Memory B cell (primary cell): ENCODE results near the gene PRRT1.

Experiments
- ATAC-seq: fragments of 150-1000 bp; cut with Tn5 transposase; 2 replicates; pipeline ENCODE4 v1.10.0; 2021; ENCODE audit warnings: low read depth, mild to moderate bottlenecking, moderate library complexity
- DNase-seq, 2 donors: peaks; one replicate each; pipeline ENCODE4 v3.0.0; 2022; ENCODE audit warnings: low spot score in 2 of 2
- H3K27ac Mint-ChIP-seq: one replicate; pipeline ENCODE4 v1.8.0; 2022; ENCODE audit warnings: mild to moderate bottlenecking, moderate library complexity, mixed read lengths
- H3K27me3 Mint-ChIP-seq: one replicate; pipeline ENCODE4 v1.8.0; 2022; ENCODE audit warnings: mixed read lengths
- H3K36me3 Mint-ChIP-seq: one replicate; pipeline ENCODE4 v1.8.0; 2022; ENCODE audit warnings: mild to moderate bottlenecking, mixed read lengths
- H3K4me1 Mint-ChIP-seq: one replicate; pipeline ENCODE4 v1.8.0; 2022; ENCODE audit warnings: mixed read lengths
- H3K4me3 Mint-ChIP-seq: one replicate; pipeline ENCODE4 v1.8.0; 2022; ENCODE audit warnings: mild to moderate bottlenecking, moderate library complexity, mixed read lengths
- H3K9me3 Mint-ChIP-seq: one replicate; pipeline ENCODE4 v1.8.0; 2022; ENCODE audit warnings: mixed read lengths

The PRRT1 gene

DNA sequence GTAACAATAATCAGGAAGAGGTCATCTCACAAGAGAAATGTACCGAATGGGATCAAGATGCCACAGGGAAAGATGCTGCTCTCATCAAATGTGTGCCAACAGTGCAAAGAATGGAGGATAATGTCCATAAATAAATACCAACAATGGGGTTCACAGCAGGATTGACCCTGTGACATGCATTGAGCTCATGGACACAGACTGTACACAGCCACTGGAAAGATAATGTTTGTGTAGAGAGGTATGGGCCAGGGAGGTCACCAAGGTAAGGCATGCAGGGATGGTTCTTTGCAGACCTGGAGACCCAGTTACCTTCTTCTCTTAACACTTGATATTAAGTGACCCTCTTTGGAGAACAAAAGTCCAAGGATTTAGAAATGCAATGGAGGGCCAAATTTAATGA is 22.7 kb upstream of the PRRT1 start:
- Mint-ChIP-seq H3K9me3 (peaks cover 1% of the 10 kb centered on the region), H3K27ac (peak overlapping the region; percentile 19), H3K4me3 (peak overlapping the region; percentile 47), H3K36me3 (peaks cover 25% of the 10 kb centered on the region), H3K27me3 (no peaks in the 10 kb centered on the region), H3K4me1 (peaks cover 56% of the 10 kb centered on the region)
- no peak for DNase-seq
- ATAC-seq, result no peak

DNA sequence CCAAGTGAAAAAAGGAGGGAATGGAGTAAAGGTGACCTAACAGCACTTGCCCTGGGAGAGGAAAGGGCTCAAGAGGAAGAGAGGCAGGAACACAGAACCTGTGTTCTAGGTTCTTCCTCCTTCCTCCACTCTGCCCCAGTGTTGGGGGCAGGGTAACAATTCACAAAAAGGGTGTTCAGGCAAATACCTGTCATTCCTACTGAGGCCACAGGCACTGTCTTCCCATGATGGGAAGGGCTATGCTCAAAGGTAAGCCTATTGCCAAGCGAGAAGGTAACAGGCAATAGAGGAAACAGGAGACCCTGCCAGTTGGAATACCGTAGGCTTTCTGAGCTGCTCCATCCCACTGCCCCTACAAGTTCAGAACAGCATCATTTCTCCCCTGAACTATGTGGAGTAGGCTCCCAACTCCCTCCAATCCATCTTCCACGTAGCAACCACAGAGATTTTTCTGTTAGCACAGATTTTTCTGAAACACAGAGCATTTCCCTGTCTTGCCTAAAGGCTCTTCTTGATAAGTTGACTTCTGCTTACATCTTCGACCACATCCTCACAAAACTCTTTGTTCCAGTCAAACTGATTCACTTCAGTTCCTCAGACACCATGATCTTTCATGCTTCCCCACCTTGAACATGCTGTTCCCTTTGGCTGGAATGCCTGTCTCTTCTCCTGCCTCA is 21.4 kb upstream of the PRRT1 start:
- H3K4me1 Mint-ChIP-seq, result peaks cover 52% of the 10 kb centered on the region

DNA sequence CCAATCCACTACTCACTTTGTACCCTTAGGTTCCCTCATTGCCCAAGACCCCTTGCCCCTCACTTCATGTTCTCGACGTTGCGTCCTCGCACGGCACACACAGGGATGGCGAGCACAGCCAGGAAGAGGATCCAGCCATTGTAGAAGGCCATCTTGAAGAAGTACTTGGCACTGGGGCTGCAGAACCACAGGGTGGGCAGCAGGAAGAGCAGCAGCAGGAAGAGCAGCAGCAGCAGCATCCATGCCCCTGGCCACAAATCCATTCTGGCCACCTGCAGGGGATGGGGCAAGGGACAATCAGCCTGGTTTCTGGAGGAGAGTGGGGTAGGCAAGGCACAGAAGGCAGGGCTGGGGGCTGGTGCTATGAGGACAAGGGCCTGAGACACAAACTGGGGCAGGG is 19.5 kb upstream of the PRRT1 start:
- peaks cover 37% of the 10 kb centered on the region for H3K4me1 Mint-ChIP-seq

More for the DNA sequence above, 21.4 kb upstream of the PRRT1 start:
- Mint-ChIP-seq H3K4me3 (no peak overlapping the region), H3K27me3 (no peaks in the 10 kb centered on the region), H3K9me3 (peaks cover 1% of the 10 kb centered on the region), H3K27ac (peak overlapping the region; percentile 19), H3K36me3 (peaks cover 26% of the 10 kb centered on the region)
- DNase-seq (no peak), ATAC-seq (no peak)

DNA sequence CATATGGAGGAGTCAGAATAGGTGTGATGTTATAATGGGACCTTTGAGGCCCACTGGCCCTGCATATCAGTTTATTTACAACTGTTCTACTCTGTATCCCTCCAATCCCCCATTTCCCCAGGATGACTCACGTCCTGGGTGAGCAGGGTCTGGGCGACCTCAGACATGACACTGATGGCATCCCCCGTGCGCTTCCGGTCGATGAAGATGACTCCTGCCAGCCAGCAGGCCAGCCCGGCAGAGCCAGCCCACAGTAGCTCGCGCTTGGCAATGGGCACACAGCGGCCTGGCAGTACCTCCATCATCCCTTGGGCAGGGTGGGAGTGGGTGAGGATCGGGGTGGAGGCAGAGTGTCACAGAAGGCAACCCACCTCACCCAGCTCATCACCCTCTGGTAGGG is 18.6 kb upstream of the PRRT1 start:
- peaks cover 33% of the 10 kb centered on the region for H3K4me1 Mint-ChIP-seq
- ATAC-seq, result no peak
- no peak overlapping the region for H3K4me3 Mint-ChIP-seq
- no peaks in the 10 kb centered on the region for H3K9me3 Mint-ChIP-seq
- H3K27ac Mint-ChIP-seq, result no peak overlapping the region
- no peaks in the 10 kb centered on the region for H3K27me3 Mint-ChIP-seq
- H3K36me3 Mint-ChIP-seq, result peaks cover 28% of the 10 kb centered on the region
- DNase-seq, result no peak

More for the DNA sequence above, 19.5 kb upstream of the PRRT1 start:
- Mint-ChIP-seq H3K9me3 (no peaks in the 10 kb centered on the region), H3K27me3 (no peaks in the 10 kb centered on the region), H3K4me3 (no peak overlapping the region), H3K36me3 (peaks cover 26% of the 10 kb centered on the region), H3K27ac (no peak overlapping the region)
- DNase-seq (no peak), ATAC-seq (no peak)

DNA sequence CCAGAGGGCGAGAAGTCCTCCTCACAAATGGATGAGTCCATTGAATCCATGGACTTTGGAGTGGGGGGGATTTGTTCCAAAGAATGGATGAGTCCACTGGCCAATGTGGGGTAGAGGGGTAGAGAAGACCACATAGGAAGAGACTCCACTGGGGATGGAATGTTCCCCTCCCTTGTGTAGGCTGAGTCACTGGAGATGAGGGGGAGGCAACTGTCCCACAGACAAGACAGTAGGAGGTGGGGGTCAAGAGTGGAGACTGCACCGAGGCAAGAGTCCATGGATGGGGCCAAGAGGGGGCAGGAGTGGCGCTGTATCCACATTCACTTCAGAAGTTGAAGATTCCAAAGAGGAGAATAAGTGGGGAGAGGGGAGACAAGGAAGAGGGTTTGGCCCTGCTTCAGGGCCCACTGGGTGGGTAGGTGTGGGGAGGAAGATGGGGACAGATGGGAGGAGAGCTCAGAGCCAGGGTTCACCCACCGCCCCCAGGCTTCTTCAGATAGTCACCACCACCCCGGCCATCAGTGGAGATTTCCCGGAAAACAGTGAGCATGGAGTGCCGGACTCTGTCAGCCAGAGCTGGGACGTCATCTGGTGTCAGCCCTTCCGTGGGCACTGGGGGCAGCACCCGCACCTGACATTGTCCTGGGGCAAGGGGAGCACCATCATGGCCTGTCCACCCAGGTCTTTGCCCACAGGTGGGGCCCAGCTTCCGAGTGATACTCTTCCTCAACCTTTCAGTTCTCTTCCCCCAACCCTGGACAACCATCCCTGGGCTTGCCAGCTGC is 17.3 kb upstream of the PRRT1 start:
- no peaks in the 10 kb centered on the region for H3K27me3 Mint-ChIP-seq
- H3K36me3 Mint-ChIP-seq, result peaks cover 26% of the 10 kb centered on the region
- H3K9me3 Mint-ChIP-seq, result no peaks in the 10 kb centered on the region
- ATAC-seq, result no peak
- H3K4me3 Mint-ChIP-seq, result no peak overlapping the region
- DNase-seq, result no peak
- no peak overlapping the region for H3K27ac Mint-ChIP-seq
- peaks cover 24% of the 10 kb centered on the region for H3K4me1 Mint-ChIP-seq

DNA sequence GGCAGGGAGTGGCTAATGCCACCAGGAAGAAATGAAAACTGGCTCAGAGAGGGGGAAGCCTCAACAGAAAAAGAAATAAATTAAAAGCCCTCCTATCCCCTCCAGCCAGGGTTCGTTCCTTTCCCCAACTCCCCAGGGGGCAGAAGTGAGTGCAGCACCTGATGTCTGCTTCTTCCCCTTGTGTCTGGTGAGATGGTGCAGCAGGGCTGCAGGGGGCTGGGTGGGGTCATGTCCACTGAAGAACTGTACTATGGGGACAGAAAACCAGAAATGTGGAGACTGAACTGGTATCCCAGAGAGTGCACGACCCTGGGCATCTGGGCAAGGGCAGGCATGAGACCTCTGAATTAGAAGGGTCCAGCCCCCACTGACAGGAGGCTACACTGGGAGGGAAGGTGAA is 16.6 kb upstream of the PRRT1 start:
- H3K4me3 Mint-ChIP-seq, result no peak overlapping the region
- peaks cover 18% of the 10 kb centered on the region for H3K4me1 Mint-ChIP-seq
- no peak overlapping the region for H3K27ac Mint-ChIP-seq
- no peak for ATAC-seq
- no peak for DNase-seq
- H3K36me3 Mint-ChIP-seq, result peaks cover 26% of the 10 kb centered on the region
- no peaks in the 10 kb centered on the region for H3K9me3 Mint-ChIP-seq
- no peaks in the 10 kb centered on the region for H3K27me3 Mint-ChIP-seq

DNA sequence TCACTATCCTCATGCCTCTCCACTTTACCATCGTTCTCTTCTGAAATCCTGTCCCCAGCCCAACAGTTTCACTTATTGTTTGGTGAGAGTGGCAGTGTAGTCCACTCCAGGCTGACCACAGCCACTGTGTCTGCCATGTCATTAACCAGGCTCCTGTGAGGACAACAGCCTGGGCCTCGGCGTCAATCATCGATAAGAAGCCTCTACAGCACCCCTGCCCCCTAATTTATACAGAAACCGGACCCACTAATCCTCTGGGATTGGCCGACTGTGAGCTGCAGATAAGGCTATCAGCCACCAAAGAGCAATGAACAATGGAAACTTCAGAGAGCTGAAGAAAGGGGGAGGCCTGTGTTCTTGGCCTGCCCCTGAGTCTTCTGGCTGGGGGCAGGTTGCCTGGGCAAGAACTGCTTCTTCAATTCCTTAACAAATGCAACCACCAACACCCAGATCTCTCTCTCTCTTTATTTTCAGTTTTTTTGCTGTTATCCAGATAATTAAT is 16.1 kb upstream of the PRRT1 start:
- no peaks in the 10 kb centered on the region for H3K9me3 Mint-ChIP-seq
- DNase-seq, result no peak
- peaks cover 26% of the 10 kb centered on the region for H3K36me3 Mint-ChIP-seq
- H3K27ac Mint-ChIP-seq, result no peak overlapping the region
- H3K4me3 Mint-ChIP-seq, result no peak overlapping the region
- H3K4me1 Mint-ChIP-seq, result peaks cover 12% of the 10 kb centered on the region
- H3K27me3 Mint-ChIP-seq, result no peaks in the 10 kb centered on the region
- no peak for ATAC-seq

DNA sequence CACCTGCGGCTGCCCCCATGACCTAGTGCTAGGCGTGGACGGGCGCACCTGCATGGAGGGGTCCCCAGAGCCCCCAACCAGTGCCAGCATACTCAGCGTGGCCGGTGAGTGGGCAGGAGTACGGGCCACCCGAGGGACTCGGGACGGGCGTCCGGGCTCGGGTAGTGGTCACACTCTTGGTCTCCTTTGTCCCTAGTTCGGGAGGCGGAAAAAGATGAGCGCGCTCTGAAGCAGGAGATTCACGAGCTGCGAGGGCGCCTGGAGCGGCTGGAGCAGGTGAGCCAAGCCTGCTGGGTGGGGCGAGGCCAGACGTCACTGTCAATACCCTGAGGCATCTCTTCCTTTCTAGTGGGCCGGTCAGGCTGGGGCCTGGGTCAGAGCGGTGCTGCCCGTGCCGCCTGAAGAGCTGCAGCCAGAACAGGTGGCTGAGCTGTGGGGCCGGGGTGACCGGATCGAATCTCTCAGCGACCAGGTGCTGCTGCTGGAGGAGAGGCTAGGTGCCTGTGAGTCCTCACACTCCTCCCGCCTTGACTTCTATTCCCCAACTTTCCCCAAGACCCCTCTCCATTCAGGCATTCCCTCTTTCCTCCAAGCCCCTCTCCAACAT is 15.5 kb upstream of the PRRT1 start:
- Mint-ChIP-seq H3K9me3 (no peaks in the 10 kb centered on the region), H3K27ac (no peak overlapping the region), H3K4me3 (no peak overlapping the region), H3K27me3 (no peaks in the 10 kb centered on the region), H3K4me1 (peaks cover 9% of the 10 kb centered on the region), H3K36me3 (peaks cover 26% of the 10 kb centered on the region)
- no peak for DNase-seq
- no peak for ATAC-seq

DNA sequence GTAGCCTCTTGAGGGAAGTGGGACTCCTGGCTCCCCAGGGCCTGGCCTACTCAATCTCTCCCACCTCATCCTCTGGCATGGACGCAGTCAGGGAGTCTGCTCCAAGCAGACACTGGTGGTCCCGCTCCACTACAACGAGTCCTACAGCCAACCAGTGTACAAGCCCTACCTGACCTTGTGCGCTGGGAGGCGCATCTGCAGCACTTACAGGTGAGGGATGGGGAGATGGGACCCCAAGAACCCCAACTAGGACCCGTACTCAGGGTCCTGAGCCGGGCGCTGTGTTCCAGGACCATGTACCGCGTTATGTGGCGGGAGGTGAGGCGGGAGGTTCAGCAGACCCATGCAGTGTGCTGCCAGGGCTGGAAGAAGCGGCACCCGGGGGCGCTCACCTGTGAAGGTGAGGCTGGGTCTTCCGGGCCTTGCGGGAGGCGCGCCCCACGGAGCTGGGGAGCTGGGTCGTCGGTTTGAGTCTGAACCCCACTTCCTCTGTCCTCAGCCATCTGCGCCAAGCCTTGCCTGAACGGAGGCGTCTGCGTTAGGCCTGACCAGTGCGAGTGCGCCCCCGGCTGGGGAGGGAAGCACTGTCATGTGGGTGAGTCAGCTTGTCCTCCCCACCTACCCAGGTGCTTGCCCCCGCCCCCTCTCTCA is 14.8 kb upstream of the PRRT1 start:
- Mint-ChIP-seq H3K4me1 (peaks cover 9% of the 10 kb centered on the region), H3K36me3 (peaks cover 26% of the 10 kb centered on the region), H3K4me3 (no peak overlapping the region), H3K27me3 (no peaks in the 10 kb centered on the region), H3K27ac (no peak overlapping the region), H3K9me3 (no peaks in the 10 kb centered on the region)
- DNase-seq (no peak), ATAC-seq (no peak)

DNA sequence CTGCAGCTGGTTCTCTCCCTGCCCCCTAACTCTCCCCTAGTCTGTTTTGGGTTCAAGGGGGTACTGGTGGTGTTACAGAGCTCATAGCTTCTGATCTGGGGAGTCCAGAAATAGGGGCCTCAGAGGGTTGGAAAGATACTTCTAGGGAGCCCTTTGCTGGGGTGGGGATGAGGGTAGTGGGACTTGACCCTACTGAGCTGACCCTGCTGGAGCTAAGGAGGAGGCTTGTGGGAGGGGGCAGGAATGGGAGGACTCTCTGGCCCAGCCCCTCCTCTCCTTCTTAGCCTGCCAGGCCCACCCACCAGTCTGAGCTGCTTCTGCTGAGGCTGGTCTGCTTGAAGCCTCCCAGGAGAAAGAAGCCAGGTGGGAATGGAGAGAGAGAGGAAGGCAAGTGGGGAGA is 12.6 kb upstream of the PRRT1 start, which contains the start of gene EGFL8:
Gene EGFL8 (plus strand): TSS at position 301 of the 400 bp plus-strand sequence. CDS start 1,571 bp downstream, outside the sequence.
- ATAC-seq, result no peak
- no peak within 1 kb of the TSS for H3K4me3 Mint-ChIP-seq
- no peak within 1 kb of the TSS for H3K27ac Mint-ChIP-seq
- no peaks in the 10 kb centered on the region for H3K9me3 Mint-ChIP-seq
- H3K36me3 Mint-ChIP-seq, result peaks cover 8% of the 10 kb centered on the region
- peaks cover 5% of the 10 kb centered on the region for H3K4me1 Mint-ChIP-seq
- no peaks in the 10 kb centered on the region for H3K27me3 Mint-ChIP-seq
- DNase-seq, result no peak

DNA sequence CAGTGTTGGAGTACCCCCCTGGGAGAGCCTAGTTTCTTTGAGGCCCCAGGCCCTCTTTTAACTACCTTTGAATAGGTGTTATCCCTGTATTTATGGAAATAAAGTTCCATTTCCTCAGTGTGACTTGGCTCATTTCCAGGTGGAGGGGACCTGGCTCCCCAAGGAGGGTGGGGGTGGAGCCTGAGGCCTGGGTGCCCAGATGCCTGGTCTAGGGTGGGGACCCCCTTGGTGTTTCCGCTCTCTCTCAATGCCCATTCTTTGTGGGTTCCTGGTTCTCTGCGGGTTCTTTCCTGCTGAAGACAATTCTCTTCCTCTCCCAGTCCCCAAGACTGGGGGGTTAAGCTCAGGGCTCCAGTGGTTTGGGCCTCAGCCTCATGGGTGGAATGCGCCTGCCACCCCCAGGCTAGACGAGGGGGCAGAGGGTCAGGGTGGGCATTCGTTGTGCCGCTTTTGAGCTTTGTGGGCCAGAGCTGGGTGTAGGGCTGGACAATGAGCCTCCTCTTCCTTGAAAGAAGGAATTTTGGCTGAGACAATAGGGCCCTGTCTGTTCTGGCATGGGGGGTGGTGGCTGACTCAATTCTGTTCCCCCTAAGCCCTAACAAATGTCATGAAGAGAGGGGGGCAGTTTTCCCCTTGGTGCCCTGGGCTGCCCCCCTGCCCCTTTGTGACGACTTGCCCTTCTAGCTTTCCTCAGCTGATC is 12.0 kb upstream of the PRRT1 start:
- Mint-ChIP-seq H3K4me3 (no peak overlapping the region), H3K27ac (no peak overlapping the region), H3K4me1 (peaks cover 3% of the 10 kb centered on the region), H3K9me3 (no peaks in the 10 kb centered on the region), H3K36me3 (peaks cover 5% of the 10 kb centered on the region), H3K27me3 (no peaks in the 10 kb centered on the region)
- DNase-seq (no peak), ATAC-seq (no peak)

DNA sequence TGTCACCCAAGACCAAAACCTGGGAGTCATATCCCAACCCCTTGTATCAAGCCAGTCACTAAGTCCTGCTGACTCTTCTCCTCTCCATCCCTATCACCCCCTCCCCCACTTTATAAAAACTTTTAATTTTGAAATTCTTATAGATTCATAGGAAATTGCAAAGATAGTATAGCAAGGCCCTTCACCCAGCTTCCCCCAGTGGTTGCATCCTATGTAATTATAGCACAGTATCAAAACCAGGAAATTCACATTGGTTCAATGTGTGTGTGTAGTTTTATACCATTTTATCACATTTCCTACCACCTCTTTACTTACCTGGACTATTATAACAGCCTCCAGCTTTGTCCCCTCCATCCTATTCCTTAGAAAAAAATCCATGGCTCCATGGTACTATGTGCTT is 6.3 kb upstream of the PRRT1 start:
- H3K9me3 Mint-ChIP-seq, result no peaks in the 10 kb centered on the region
- H3K4me1 Mint-ChIP-seq, result peaks cover 18% of the 10 kb centered on the region
- H3K36me3 Mint-ChIP-seq, result peaks cover 2% of the 10 kb centered on the region

DNA sequence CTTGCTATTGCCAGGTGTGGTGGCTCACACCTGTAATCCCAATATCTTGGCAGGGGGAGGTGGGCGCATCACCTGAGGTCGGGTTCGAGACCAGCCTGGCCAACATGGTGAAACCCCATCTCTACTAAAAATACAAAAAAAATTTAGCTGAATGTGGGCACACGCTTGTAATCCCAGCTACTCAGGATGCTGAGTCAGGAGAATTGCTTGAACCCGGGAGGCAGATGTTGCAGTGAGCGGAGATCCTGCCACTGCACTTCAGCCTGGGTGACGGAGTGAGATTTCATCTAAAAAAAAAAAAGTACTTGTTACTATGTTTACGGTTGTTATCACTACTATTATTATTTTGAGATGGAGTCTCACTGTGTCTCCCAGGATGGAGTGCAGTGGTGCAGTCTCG is 5.2 kb upstream of the PRRT1 start:
- Mint-ChIP-seq H3K36me3 (peaks cover 2% of the 10 kb centered on the region), H3K27ac (no peak overlapping the region), H3K4me1 (peaks cover 21% of the 10 kb centered on the region), H3K9me3 (no peaks in the 10 kb centered on the region), H3K27me3 (peaks cover 7% of the 10 kb centered on the region), H3K4me3 (no peak overlapping the region)
- ATAC-seq (no peak), DNase-seq (no peak)

More for the DNA sequence above, 6.3 kb upstream of the PRRT1 start:
- Mint-ChIP-seq H3K27ac (no peak overlapping the region), H3K27me3 (peaks cover 4% of the 10 kb centered on the region), H3K4me3 (no peak overlapping the region)
- DNase-seq (no peak), ATAC-seq (no peak)
